Naive thymus-derived CD4-positive, alpha-beta T cell (primary cell): ENCODE data around the gene MPZL2. TPM values are rescaled to one million over a fixed set of nuclear protein-coding genes. Genes with fewer than 3 reads are reported as not detected.
A peak's percentile ranks its signal among the peaks of the same experiment; 100 is the strongest.

Source experiments
- ATAC-seq: fragments of 150-1000 bp; cut with Tn5 transposase; 2 replicates; pipeline ENCODE4 v1.10.0; 2021; ENCODE audit warnings: mild to moderate bottlenecking, moderate library complexity
- CTCF ChIA-PET: fragments of 350-600 bp; sonication (Branson Sonifier 250); formaldehyde crosslinking; loops from one replicate; lab custom pipeline; 2021; ENCODE audit warnings: antibody characterized with exemption; lab: Charles Lee
- POLR2A ChIA-PET: fragments of 350-600 bp; sonication (Branson Sonifier 250); formaldehyde crosslinking; loops from one replicate; lab custom pipeline; 2021; ENCODE audit warnings: antibody characterized with exemption, inconsistent platforms; lab: Charles Lee
- DNase-seq, 9 donors: peaks; one replicate each; pipeline versions ENCODE4 v3.0.0 to v3.0.0-alpha.2; 2020 to 2022; ENCODE audit warnings: mixed read lengths in 1 of 9
- H3K27ac ChIP-seq: one replicate; pipeline ENCODE4 v1.7.0; 2013; ENCODE audit warnings: mild to moderate bottlenecking, low read depth, low read length, moderate library complexity
- H3K27me3 ChIP-seq, 2 donors: one replicate each; pipeline ENCODE4 v1.7.0; 2013; ENCODE audit warnings: low read length in 2 of 2, mild to moderate bottlenecking in 2 of 2, moderate library complexity in 2 of 2; ENCODE audit not compliant: control insufficient read depth in 2 of 2, insufficient read depth in 2 of 2
- H3K36me3 ChIP-seq, 3 experiments: 1 replicate in 2 of 3; 2 replicates in 1 of 3; pipeline ENCODE4 v1.7.0; 2013; ENCODE audit warnings: low read length in 3 of 3, mild to moderate bottlenecking in 3 of 3, moderate library complexity in 1 of 3; ENCODE audit not compliant: insufficient read depth in 3 of 3, control insufficient read depth in 2 of 3
- H3K4me1 ChIP-seq, 2 donors: one replicate each; pipeline ENCODE4 v1.7.0; 2013; ENCODE audit warnings: low read length in 2 of 2, mild to moderate bottlenecking in 2 of 2, moderate library complexity in 1 of 2; ENCODE audit not compliant: control insufficient read depth in 2 of 2, insufficient read depth in 2 of 2
- H3K4me3 ChIP-seq: 2 replicates; pipeline ENCODE4 v1.7.0; 2013; ENCODE audit warnings: mild to moderate bottlenecking, low read length
- H3K9me3 ChIP-seq, 3 experiments: 1 replicate in 2 of 3; 2 replicates in 1 of 3; pipeline ENCODE4 v1.7.0; 2013; ENCODE audit warnings: low read length in 3 of 3; ENCODE audit not compliant: control insufficient read depth in 2 of 3
- H3K27ac Mint-ChIP-seq, 9 donors: one replicate each; pipeline ENCODE4 v1.8.0; 2020 to 2022; ENCODE audit warnings: mixed read lengths in 9 of 9, mild to moderate bottlenecking in 8 of 9, moderate library complexity in 5 of 9, inconsistent platforms in 2 of 9
- H3K27me3 Mint-ChIP-seq, 5 donors: one replicate each; pipeline ENCODE4 v1.8.0; 2021 to 2022; ENCODE audit warnings: mixed read lengths in 5 of 5, mild to moderate bottlenecking in 1 of 5
- H3K36me3 Mint-ChIP-seq, 5 donors: one replicate each; pipeline ENCODE4 v1.8.0; 2020 to 2022; ENCODE audit warnings: mixed read lengths in 5 of 5, mild to moderate bottlenecking in 3 of 5, inconsistent platforms in 1 of 5
- H3K4me1 Mint-ChIP-seq, 7 donors: one replicate each; pipeline ENCODE4 v1.8.0; 2020 to 2022; ENCODE audit warnings: mixed read lengths in 7 of 7, mild to moderate bottlenecking in 3 of 7, inconsistent platforms in 1 of 7
- H3K4me3 Mint-ChIP-seq, 10 donors: one replicate each; pipeline ENCODE4 v1.8.0; 2020 to 2022; ENCODE audit warnings: mild to moderate bottlenecking in 10 of 10, mixed read lengths in 10 of 10, moderate library complexity in 6 of 10, inconsistent platforms in 2 of 10
- H3K9me3 Mint-ChIP-seq, 11 donors: one replicate each; pipeline ENCODE4 v1.8.0; 2020 to 2022; ENCODE audit warnings: mixed read lengths in 11 of 11, mild to moderate bottlenecking in 4 of 11, inconsistent platforms in 1 of 11, moderate library complexity in 1 of 11
- intact Hi-C, 2 donors: fragments of 100-400 bp; cut with micrococcal nuclease; formaldehyde crosslinking; loops; one replicate each; pipeline ENCODE4 v1.15.1; 2023
- polyA plus RNA-seq, 2 donors: library from polyadenylated mRNA; unstranded; fragments of 300-500 nt; fragmentation: Illumina TruSeq; gene quantifications; one replicate each; pipeline ENCODE4 v1.2.3, GENCODE V29; 2021
- total RNA-seq, 6 experiments: library from RNA in 5 of 6; stranded (reverse) in 5 of 6; gene quantifications; 1 replicate in 5 of 6; 2 replicates in 1 of 6; pipeline ENCODE4 v1.2.3 and lab custom pipeline; 2021 to 2026

The MPZL2 gene
- total and polyA plus RNA-seq, 7 experiments from 2014 or later: 0.69 to 5.9 (median 1.5) TPM

DNA sequence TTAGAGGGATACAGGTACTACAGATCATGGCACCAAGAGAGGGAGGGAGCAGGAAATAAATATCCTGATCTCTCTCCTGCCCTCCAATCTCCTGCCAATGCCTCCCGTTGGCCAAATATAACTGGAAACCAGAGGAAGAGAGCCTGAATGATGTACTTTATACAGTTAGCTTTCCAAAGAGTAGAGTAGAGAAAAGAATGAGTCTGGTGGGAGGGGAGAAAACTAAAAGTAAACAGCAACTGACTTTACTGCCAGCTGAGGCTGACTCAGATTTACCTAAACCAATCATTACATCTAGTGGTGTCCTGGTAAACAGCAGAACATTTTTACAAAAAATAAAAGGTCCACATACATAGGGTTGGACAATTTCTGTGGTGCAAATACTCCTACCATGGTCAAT is 17.1 kb downstream of the MPZL2 start:
- ChIA-PET POLR2A (interaction anchor here (0.7 to 2.1 kb wide), 7 partner anchors 10 to 98 kb away, joined by 3 to 8 read pairs (median 5); no protein-coding TSS in a partner anchor), CTCF (interaction anchor here (0.7 to 1.8 kb wide), 3 partner anchors 20 to 33 kb away, joined by 3 to 4 read pairs (median 3); partner anchors contain the start of gene JAML)
- ATAC-seq (no peak), DNase-seq (no peak)
- Mint-ChIP-seq H3K36me3 (peaks cover 4 to 16% (median 4%) of the 10 kb centered on the region in 5 donors), H3K27ac (peak overlapping the region in 8 of 9 donors; percentile 8 to 82 (median 56)), H3K4me1 (peaks cover 37 to 75% (median 68%) of the 10 kb centered on the region in 7 donors), H3K27me3 (no peaks in the 10 kb centered on the region), H3K9me3 (peaks cover 0 to 3% (median 0%) of the 10 kb centered on the region in 11 donors), H3K4me3 (peak overlapping the region in 2 of 10 donors; percentile 2 to 19)
- Histone ChIP-seq H3K9me3 (no peaks in the 10 kb centered on the region), H3K4me3 (no peak overlapping the region), H3K27ac (no peak overlapping the region), H3K4me1 (peaks cover 4 to 44% of the 10 kb centered on the region in 2 donors), H3K27me3 (no peaks in the 10 kb centered on the region), H3K36me3 (peaks cover 0 to 3% (median 0%) of the 10 kb centered on the region in 3 experiments)
- intact Hi-C loops: no loop called here

DNA sequence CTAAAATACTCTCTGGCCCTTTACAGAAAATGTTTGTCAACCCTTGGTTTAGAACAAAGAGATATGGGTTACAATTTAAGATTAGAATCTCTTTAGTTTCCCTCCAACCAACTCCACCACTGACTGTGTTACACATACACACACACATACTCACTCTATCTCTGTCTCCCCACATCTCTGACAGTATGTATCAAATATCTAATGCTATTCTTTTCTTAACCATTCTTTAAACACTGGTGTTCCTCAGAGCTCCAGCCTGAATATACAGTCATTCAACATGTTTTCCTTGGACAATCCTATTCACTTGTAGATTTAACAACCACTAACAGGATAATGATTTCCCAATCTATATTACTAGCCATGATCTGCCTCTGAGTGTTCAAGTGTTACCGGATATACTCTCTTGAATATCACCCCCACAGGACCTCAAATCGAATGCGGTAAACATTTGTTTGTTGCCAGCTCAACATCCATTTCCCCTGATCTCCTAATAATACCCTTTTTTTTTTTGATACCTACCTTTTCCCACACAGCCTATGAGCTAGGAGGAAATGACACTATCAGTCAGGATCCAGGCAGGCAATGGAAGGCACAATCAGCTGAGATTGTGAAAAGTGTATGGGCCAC is 18.0 kb downstream of the MPZL2 start:
- ATAC-seq: no peak
- Histone ChIP-seq H3K27me3 (no peaks in the 10 kb centered on the region), H3K36me3 (no peaks in the 10 kb centered on the region), H3K4me1 (peaks cover 13 to 53% of the 10 kb centered on the region in 2 donors), H3K27ac (no peak overlapping the region), H3K9me3 (no peaks in the 10 kb centered on the region), H3K4me3 (no peak overlapping the region)
- intact Hi-C loops: no loop called here
- peaks cover 4 to 18% (median 4%) of the 10 kb centered on the region in 5 donors for H3K36me3 Mint-ChIP-seq
- H3K27ac Mint-ChIP-seq: peak overlapping the region in 8 of 9 donors; percentile 1 to 82 (median 60)
- no peaks in the 10 kb centered on the region for H3K27me3 Mint-ChIP-seq
- no peaks in the 10 kb centered on the region for H3K9me3 Mint-ChIP-seq
- ChIA-PET CTCF (interaction anchor here (0.5 to 1.8 kb wide), 7 partner anchors 19 to 575 kb away, joined by 3 to 7 read pairs (median 3); no protein-coding TSS in a partner anchor), POLR2A (interaction anchor here (0.6 to 2.1 kb wide), 11 partner anchors 12 to 117 kb away, joined by 3 to 8 read pairs (median 4); partner anchors contain the start of gene JAML)
- DNase-seq: no peak
- H3K4me1 Mint-ChIP-seq: peaks cover 46 to 78% (median 75%) of the 10 kb centered on the region in 7 donors
- no peak overlapping the region for H3K4me3 Mint-ChIP-seq

DNA sequence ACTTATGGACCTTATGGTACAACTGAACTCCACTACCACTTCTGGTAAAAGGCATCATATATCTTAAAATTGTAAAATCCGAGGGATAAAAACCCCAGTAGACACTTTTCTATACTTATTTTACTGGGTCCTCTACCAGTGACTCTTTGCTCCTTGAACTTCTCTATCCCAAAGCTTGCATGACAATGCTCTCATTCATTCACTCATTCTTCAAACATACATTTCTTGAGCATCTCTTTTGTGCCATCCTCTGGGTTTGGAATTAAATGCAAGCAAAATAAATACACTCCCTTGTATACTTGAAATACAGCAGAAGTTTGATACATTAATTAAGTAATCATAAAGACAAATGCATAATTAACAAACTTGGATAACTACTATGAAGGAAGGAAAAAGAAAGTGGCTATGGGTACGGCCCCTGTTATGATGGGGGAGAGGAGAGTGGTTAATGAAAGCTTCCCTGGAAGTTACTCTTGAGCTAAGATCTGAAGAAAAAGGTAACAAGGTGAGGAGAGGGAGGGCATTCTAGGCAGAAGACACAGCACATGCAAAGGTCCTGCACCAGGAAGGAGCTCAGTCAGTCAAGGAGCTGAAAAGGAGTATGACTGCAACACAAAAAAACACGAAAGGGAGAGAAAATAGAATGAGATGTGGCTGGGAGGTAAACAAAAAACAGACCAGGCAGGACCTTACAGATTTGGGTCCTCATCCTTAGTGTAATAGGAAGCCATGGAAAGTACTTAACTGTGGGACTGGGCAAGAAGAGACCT is 19.9 kb downstream of the MPZL2 start:
- Mint-ChIP-seq H3K4me1 (peaks cover 54 to 82% (median 78%) of the 10 kb centered on the region in 7 donors), H3K36me3 (peaks cover 4 to 26% (median 4%) of the 10 kb centered on the region in 5 donors), H3K27ac (peak overlapping the region; percentile 16 to 83 (median 55)), H3K4me3 (no peak overlapping the region), H3K9me3 (no peaks in the 10 kb centered on the region), H3K27me3 (no peaks in the 10 kb centered on the region)
- ChIA-PET CTCF (no interaction called here), POLR2A (interaction anchor here (0.8 to 3.0 kb wide), 4 partner anchors 8 to 39 kb away, joined by 3 to 15 read pairs (median 4); partner anchors contain the start of gene MPZL3)
- H3K27ac ChIP-seq: no peak overlapping the region
- H3K36me3 ChIP-seq: no peaks in the 10 kb centered on the region
- H3K4me1 ChIP-seq: peaks cover 28 to 59% of the 10 kb centered on the region in 2 donors
- intact Hi-C loops: no loop called here
- ATAC-seq (no peak), DNase-seq (no peak)
- no peaks in the 10 kb centered on the region for H3K9me3 ChIP-seq
- no peak overlapping the region for H3K4me3 ChIP-seq
- no peaks in the 10 kb centered on the region for H3K27me3 ChIP-seq

DNA sequence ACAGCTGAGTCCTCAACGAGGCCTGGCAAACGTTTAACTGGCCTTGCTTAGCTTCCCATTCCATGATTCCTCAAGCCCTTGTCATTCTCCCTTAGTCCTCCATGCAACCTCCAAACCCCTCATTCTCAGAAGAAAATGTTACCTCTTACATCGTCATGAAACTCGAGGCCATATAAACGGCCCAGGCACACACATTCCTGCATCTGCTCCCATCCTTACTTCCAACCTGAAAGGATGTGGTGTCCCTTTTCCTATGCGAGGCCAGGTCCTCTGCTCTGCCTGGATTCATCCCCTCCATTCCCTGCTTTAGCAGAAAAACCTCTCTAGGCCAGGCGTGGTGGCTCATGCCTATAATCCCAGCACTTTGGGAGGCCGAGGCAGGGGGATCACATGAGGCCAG is 20.9 kb downstream of the MPZL2 start:
- intact Hi-C loops: no loop called here
- Mint-ChIP-seq H3K27me3 (no peaks in the 10 kb centered on the region), H3K27ac (peak overlapping the region in 8 of 9 donors; percentile 16 to 85 (median 58)), H3K36me3 (peaks cover 4 to 34% (median 6%) of the 10 kb centered on the region in 5 donors), H3K4me1 (peaks cover 60 to 89% (median 84%) of the 10 kb centered on the region in 7 donors), H3K9me3 (no peaks in the 10 kb centered on the region), H3K4me3 (peak overlapping the region in 2 of 10 donors; percentile 7 to 31)
- Histone ChIP-seq H3K4me3 (no peak overlapping the region), H3K27me3 (no peaks in the 10 kb centered on the region), H3K4me1 (peaks cover 33 to 68% of the 10 kb centered on the region in 2 donors), H3K27ac (no peak overlapping the region), H3K36me3 (no peaks in the 10 kb centered on the region), H3K9me3 (no peaks in the 10 kb centered on the region)
- no peak for ATAC-seq
- ChIA-PET POLR2A (interaction anchor here (1.6 to 4.9 kb wide), 4 partner anchors 9 to 22 kb away, joined by 3 to 45 read pairs (median 10); partner anchors contain the start of genes JAML and MPZL3), CTCF (interaction anchor here (0.7 to 1.7 kb wide), 3 partner anchors 41 to 91 kb away, joined by 3 to 5 read pairs (median 3); no protein-coding TSS in a partner anchor)
- no peak for DNase-seq

DNA sequence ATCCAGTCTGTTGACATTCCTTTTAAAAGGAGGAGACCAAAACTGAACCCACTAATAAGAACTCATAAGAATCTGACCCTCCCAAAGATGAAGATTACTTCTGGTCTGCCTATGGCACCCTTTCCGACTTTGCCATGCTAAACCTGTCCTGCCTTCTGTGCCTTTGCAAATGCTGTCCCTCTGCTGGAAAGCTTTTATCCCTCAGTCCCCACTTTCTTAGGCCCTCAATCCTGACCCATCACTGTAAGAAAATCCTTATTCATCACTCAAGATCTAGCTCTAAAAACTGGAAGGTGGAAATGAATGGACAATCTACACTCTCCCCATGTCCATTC is 22.4 kb downstream of the MPZL2 start:
- peaks cover 33 to 55% of the 10 kb centered on the region in 2 donors for H3K4me1 ChIP-seq
- peak overlapping the region; percentile 49 for H3K27ac ChIP-seq
- peaks cover 0 to 3% (median 2%) of the 10 kb centered on the region in 3 experiments for H3K36me3 ChIP-seq
- Mint-ChIP-seq H3K36me3 (peaks cover 3 to 27% (median 4%) of the 10 kb centered on the region in 5 donors), H3K27me3 (no peaks in the 10 kb centered on the region), H3K4me1 (peaks cover 53 to 77% (median 74%) of the 10 kb centered on the region in 7 donors), H3K27ac (peak overlapping the region; percentile 52 to 93 (median 83)), H3K4me3 (peak overlapping the region; percentile 27 to 74 (median 54)), H3K9me3 (no peaks in the 10 kb centered on the region)
- ChIA-PET POLR2A (interaction anchor here (0.6 to 4.9 kb wide), 14 partner anchors 10 to 194 kb away, joined by 3 to 45 read pairs (median 4); partner anchors contain the start of genes JAML and MPZL3), CTCF (interaction anchor here (1.2 to 1.9 kb wide), 3 partner anchors 12 to 43 kb away, joined by 3 to 9 read pairs (median 5); no protein-coding TSS in a partner anchor)
- no peak overlapping the region for H3K4me3 ChIP-seq
- intact Hi-C loops: loop anchor here (1.0 to 2.0 kb wide), 6 partner anchors 11 to 40 kb away; partner anchors contain the start of genes JAML (in 2 of the 2) and MPZL3 (in 2 of the 2)
- ATAC-seq: no peak
- no peaks in the 10 kb centered on the region for H3K9me3 ChIP-seq
- no peaks in the 10 kb centered on the region for H3K27me3 ChIP-seq
- DNase-seq: no peak
